Right hindlimb (tissue), 1 donor: ENCODE measurements around the gene LMCD1.

ENCODE experiments used
- DNase-seq: peaks from one replicate; pipeline ENCODE4 v3.0.0-alpha.2; 2018

The LMCD1 gene

GRCh38 chr3:8538223-8538622, 36.6 kb downstream of the LMCD1 start:
- no peak for DNase-seq

GRCh38 chr3:8538913-8539312, 37.3 kb downstream of the LMCD1 start:
- no peak for DNase-seq

GRCh38 chr3:8539419-8539818, 37.8 kb downstream of the LMCD1 start:
- DNase-seq: no peak

GRCh38 chr3:8540456-8540855, 38.8 kb downstream of the LMCD1 start:
- DNase-seq: no peak

- DNase-seq: no peak
Measured at GRCh38 chr3:8541486-8541885, 39.9 kb downstream of the LMCD1 start.

GRCh38 chr3:8542190-8543135, 40.8 kb downstream of the LMCD1 start:
- DNase-seq: no peak

- DNase-seq: no peak
Measured at GRCh38 chr3:8546609-8547008, 45.0 kb downstream of the LMCD1 start.

- DNase-seq: no peak
Measured at GRCh38 chr3:8548502-8549275, 47.1 kb downstream of the LMCD1 start.

GRCh38 chr3:8549354-8549753, 47.7 kb downstream of the LMCD1 start:
- no peak for DNase-seq

GRCh38 chr3:8550611-8551010, 49.0 kb downstream of the LMCD1 start:
- no peak for DNase-seq

GRCh38 chr3:8552223-8552762, 50.7 kb downstream of the LMCD1 start:
- DNase-seq: no peak

GRCh38 chr3:8553405-8553804, 51.8 kb downstream of the LMCD1 start:
- no peak for DNase-seq

GRCh38 chr3:8554696-8555095, 53.1 kb downstream of the LMCD1 start:
- DNase-seq: no peak

GRCh38 chr3:8555113-8555661, 53.6 kb downstream of the LMCD1 start:
- DNase-seq: peak; percentile 90

GRCh38 chr3:8555725-8556472, 54.3 kb downstream of the LMCD1 start:
- no peak for DNase-seq

- no peak for DNase-seq
Measured at GRCh38 chr3:8556473-8556869, 54.8 kb downstream of the LMCD1 start.

GRCh38 chr3:8557298-8557697, 55.7 kb downstream of the LMCD1 start:
- DNase-seq: no peak

- DNase-seq: no peak
Measured at GRCh38 chr3:8558645-8559044, 57.0 kb downstream of the LMCD1 start.

- no peak for DNase-seq
Measured at GRCh38 chr3:8559351-8559750, 57.7 kb downstream of the LMCD1 start.

- no peak for DNase-seq
Measured at GRCh38 chr3:8560366-8561007, 58.9 kb downstream of the LMCD1 start.

GRCh38 chr3:8561370-8561769, 59.7 kb downstream of the LMCD1 start:
- DNase-seq: peak; percentile 66

- no peak for DNase-seq
Measured at GRCh38 chr3:8562081-8562595, 60.5 kb downstream of the LMCD1 start.
